Brain pericyte (primary cell): ENCODE results near the gene ARHGAP12.
"Not testable (repeated sequence)": the region's sequence is repeated elsewhere in the genome, so short reads cannot be mapped to it uniquely, and the experiment has no call there.

Experiments used
- DNase-seq: peaks from one replicate; pipeline ENCODE4 v3.0.0-alpha.2; 2012; ENCODE audit warnings: low read depth, low spot score

The ARHGAP12 gene

DNA sequence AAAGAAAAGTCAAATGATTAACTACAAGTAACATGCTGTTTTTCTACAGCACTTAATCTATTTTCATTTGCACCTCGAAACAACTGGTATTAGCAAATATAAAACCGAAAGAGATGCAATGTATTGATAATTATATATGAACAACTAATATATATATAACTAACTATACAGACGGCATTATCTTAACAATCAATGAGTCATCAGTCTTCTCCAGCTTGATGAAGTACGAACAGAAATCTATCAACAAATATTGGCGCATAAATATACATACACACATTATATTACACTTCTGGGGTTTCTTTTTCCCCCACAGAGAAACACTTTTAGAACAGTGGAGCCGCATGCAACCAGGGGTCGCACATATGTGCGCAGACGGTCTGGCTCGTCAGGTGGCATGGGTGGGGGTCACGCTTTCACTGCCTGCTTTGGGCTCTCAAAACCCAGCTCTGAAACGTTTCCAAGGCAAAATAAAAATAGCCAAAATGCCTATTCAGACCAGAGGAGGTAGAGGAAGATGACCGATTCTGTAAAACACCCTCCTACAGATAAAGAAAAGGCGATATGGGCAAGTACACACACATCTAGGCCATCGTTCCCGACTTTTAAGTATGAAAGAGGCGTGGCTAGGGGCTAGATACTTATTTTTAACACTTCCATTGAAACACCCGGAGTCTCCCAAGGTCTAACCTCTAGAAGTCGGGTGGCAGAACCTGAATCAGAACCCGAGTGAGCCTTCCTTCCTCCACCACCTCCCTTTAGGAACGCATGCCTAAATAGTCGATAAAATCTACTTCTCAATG is 1.7 kb downstream of the ARHGAP12 start:
- DNase-seq, result no peak

DNA sequence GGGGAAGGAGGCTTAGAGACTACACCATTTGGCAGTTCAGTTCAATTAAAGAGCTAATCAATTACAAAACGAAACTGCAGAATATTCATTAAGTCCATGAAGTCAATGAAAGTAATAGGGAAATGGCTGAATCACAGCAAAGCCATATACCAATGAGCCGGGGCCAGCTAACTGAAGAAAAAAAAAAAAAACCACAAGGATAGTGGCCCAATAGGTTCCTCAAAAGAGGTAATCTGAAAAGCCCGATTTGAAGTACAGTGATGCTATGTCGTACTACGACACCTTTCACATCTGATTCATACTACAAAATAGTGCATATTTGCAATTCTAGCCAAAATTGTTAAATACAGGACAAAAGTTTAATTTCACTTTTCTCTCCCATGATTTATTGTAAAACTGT is 2.5 kb downstream of the ARHGAP12 start:
- DNase-seq, result no peak

DNA sequence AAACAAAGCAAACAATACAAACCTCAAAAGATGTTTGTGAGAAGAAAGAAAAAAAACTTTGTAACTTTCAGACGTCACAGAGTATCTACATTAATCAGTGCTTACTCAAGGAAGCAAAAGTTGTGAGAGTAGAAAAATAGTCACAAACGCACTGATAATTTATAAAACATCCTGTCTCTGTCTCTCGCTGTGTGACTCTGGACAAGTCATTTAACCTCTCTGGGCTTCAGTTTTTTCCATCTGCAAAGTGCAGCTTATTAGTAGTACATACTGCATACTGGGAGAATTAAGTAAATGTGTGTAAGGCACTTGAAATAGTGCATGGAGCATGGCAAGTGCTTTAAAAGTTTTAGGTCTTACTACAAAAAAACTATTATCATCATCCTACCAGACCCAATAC is 3.8 kb downstream of the ARHGAP12 start:
- no peak for DNase-seq

DNA sequence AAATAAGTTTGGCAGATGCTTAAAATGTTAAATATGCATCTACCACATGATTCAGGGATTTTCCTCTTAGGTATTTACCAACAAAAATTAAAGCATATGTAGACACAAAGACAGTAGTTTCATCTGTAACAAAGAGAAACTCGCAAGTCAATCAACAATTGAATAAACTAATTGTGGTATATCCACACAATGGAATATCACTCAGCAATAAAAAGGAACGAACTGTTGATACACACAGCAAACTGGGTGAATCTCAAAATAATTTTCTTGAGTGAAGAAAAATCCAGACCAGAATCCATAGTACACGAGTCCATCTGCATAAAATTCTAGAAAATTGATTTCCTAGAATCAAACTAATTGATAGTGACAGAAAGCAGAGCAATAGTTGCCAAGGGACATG is 5.2 kb downstream of the ARHGAP12 start:
- no peak for DNase-seq

GRCh38 chr10:31921031-31921430 is 7.6 kb downstream of the ARHGAP12 start:
- no peak for DNase-seq

DNA sequence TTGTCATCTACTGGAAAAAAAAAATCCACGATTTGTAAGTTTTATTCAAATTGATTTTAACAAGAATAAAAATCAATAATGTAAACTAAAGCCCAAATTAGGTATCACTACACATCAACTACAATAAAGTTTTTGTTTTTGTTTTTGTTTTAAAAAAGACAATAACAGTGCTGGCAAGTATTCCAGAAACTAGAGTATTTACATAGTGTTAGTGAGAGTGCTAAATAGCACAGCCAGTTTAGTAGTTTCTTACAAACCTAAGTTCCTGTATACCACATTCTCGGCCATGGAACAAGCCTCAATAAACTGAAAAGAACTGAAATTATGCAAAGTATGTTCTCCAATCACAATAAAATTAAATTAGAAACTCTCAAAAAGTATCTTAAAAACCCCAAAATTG is 8.1 kb downstream of the ARHGAP12 start:
- no peak for DNase-seq

DNA sequence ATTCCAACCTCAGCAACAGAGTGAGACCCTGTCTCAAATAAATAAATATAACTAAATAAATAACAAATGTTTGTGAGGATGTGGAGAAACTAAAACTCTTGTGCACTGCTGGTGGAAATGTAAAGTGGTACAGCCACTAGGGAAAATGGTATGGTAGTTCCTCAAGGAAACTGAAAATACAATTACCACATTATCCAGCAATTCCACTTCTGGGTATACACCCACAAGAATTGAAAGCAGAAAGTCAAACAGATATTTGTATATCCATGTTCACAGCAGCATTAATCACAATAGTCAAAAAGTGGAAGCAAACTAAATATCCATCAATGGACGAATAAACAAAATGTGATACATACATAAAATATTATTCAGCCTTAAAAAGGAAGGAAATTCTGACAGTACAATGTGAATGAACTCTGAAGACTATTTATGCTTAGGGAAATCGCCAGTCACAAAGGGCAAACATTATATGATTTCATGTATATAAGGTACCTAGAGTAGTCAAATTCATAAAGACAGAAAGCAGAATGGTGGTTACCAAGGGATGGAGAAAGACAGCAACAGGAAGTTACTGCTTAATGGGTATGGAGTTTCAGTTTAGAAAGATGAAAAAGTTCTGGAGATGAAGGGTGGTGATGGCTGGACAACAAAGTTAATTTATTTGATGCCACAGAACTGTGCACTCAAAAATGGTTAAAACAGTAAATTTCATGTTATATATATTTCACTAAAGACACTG is 9.8 kb downstream of the ARHGAP12 start:
- DNase-seq, result no peak

DNA sequence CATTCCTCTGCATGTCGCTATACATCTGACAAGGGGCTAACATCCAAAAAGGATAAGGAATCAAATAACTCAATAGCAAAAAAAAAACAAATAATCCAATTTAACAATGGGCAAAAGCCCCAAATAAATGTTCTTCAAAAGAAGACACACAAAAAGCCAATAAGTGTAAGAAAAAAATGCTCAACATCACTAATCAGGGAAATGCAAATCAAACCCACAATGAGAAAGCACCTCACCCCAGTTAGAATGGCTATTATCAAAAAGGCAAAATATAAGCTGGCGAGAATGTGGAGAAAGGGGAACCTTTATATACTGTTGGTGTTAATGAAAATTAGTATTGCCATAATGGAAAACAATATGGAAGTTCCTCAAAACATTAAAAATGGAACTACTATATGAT is 14.3 kb downstream of the ARHGAP12 start:
- DNase-seq, result no peak

DNA sequence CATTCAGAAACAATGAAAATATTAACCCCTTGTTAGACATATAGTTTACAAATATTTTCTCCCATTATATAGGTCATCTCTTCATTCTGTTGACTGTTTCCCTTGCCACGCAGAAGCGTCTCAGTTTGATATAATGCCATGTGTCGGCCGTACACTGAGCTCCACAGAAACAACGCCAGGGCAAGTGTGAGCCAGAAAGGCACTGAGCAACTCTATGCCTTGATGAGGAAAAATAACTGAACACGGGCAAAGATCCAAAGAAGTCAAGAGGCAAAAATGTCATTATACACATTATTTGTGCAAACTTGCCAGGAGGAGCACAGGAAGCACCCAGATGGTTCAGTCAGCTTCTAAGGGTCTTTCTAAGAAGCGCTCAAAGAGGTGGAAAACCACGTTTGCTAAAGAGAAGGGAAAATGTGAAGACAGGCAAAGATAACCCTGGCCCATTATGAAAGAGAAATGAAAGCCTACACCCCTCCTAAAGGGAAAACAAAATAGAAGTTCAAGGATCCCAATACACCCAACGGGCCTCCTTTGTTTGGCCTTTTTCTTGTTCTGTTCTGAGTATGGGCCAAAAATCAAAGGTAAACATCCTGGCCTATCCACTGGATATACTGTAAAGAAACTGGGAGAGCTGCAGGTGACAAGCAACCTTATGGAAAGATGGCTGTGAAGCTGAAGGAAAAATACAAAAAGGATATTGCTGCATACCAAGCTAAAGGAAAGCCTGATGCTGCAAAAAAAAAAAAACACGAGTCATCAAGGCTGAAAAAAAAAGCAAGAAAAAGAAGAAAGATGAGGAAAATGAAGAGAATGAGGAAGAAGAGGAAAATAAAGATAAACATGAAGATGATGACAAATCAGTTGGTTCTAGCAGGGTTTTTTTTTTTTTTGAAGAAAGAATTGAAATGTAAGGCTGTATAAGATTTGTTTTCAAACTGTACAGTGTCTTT is 15.5 kb downstream of the ARHGAP12 start:
- DNase-seq, result no peak

DNA sequence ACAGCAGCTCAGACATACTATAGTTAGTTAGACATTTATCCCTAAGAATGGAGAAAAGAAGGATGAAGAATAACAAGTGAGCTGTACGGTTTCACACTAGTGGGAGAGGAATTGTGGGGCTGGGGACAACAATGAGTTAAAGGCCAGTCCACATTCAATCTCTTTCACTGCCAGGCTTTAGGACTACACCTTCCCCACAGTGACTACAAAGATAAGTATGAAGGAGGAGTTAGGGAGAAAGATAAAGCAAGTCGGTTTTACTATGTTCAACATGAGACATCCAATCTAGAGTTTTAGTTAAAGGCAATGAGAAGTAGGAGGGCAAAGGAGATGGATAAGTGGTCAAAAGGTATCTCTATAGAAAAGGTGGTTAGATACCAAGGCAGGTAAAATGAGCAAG is 16.3 kb downstream of the ARHGAP12 start:
- no peak for DNase-seq

- no peak for DNase-seq
Measured at GRCh38 chr10:31910016-31910415, 18.6 kb downstream of the ARHGAP12 start.

DNA sequence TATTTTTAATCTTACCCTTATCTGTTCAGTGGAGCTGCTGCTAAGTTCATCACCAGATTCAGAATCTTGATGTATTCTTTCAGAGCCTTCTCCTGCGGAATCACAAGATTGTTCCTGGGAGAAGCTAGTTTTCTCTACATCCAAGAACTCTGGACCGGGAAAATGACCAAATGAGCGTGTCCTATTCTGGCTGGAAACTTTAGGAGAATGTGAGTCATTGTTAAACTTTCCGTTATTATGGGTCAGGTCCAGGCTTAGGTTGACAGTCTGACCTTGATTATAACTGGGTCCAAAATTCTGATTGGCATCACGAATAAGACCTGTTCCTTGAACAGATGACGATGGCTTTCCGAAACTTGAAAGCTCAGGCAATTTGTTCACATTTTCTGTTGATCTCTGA is 20.5 kb downstream of the ARHGAP12 start:
- no peak for DNase-seq

DNA sequence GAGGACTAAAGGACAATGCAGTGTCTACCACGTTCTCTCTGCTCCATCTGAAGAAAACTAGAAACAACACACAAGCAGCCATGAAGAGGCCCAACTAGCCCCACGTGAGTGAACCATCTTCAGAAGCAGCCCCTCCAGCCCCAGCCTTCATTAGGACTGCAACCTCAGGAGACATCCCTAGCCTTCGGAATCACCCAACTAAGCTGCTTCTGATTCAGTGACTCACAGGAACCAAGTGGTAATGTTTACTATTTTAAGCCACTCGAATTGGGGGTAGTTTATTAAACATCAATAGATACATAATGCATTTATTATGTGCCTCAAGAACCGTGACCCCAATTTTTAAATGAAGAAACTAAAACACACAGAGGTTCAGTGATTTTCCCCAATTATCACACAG is 22.6 kb downstream of the ARHGAP12 start:
- no peak for DNase-seq

DNA sequence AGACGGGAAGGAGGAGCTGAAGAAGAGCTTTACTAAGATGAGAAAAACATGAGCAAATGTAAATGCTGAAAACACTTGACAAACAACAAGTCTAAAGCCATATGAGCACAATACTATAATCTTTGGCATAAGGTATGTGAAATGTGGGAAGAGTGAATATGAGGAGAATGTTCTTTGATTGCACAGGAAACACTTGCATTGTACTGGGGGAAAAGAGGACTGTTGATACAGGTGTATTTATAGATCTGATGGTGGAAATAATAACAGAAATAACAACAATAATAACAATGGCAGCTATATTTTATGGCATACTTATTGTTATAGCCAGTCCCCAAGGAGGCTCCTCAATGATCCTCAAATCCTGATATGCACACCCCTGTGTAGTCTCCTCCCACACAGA is 23.0 kb downstream of the ARHGAP12 start:
- no peak for DNase-seq

GRCh38 chr10:31902625-31903024 is 26.0 kb downstream of the ARHGAP12 start:
- DNase-seq, result no peak

GRCh38 chr10:31897506-31897905 is 31.1 kb downstream of the ARHGAP12 start:
- DNase-seq, result no peak

GRCh38 chr10:31896968-31897384 is 31.7 kb downstream of the ARHGAP12 start:
- no peak for DNase-seq

GRCh38 chr10:31895722-31896121 is 32.9 kb downstream of the ARHGAP12 start:
- not testable (repeated sequence) for DNase-seq

DNA sequence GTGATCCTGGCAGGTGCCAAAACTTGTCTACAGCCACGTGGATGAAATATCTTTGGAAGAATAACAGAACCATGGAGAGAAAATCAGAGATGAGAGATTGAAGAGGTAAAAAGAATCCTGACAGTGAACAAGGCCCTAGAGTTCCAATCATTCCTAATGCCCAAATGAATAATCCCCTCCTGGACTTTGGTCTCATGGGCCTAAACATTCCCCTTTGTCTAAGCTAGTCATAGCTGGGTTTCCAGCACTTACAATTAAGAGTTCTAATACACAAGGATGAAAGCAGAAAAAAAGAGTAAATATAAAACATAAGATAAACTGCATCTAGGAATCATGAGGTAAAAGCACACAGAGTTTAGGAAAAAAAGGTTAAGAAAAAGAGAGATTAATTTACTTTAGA is 40.2 kb downstream of the ARHGAP12 start:
- DNase-seq, result no peak

DNA sequence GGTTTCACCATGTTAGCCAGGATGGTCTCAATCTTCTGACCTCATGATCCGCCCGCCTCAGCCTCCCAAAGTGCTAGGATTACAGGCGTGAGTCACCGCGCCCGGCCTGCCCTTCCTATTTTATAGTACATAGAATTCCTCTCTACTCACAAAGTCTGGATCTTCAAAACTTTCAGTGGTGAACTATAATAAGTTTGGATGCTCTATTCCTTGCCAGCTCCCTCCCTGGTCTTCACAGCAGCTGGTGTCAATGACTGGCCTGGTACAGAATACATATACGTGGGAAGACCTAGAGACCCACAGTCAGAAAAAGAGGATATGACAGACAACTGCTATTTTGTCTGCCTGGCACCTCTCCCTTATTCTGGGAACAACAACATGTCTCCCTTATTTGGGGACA is 40.8 kb downstream of the ARHGAP12 start:
- no peak for DNase-seq

- DNase-seq, result no peak
Measured at GRCh38 chr10:31886885-31887284, 41.7 kb downstream of the ARHGAP12 start.

GRCh38 chr10:31885971-31886370 is 42.7 kb downstream of the ARHGAP12 start:
- DNase-seq, result no peak
